ENCODE data around the gene STX16. TPM values are rescaled to one million over a fixed set of nuclear protein-coding genes. Genes with fewer than 3 reads are reported as not detected.

The STX16 gene
- total RNA-seq, 1 donor from 2014 or later, result 57.0 TPM

- no peak overlapping the region for H3K27ac ChIP-seq
- DNase-seq (no peak), ATAC-seq (no peak)
- H3K36me3 ChIP-seq, result no peaks in the 10 kb centered on the region
- H3K27me3 ChIP-seq, result peaks cover 16% of the 10 kb centered on the region
- H3K4me3 ChIP-seq, result no peak overlapping the region
- no peaks in the 10 kb centered on the region for H3K9me3 ChIP-seq
- no peaks in the 10 kb centered on the region for H3K4me1 ChIP-seq
- intact Hi-C loops (cut with DNase I), result no loop called here
- no peak for TF ChIP-seq CTCF (IDR thresholded peaks at IDR 0.05)
Observed at GRCh38 chr20:58621906-58622548, 29.1 kb upstream of the STX16 start.

- no peak for TF ChIP-seq CTCF (IDR thresholded peaks at IDR 0.05)
- DNase-seq (no peak), ATAC-seq (peak; percentile 5)
- Histone ChIP-seq H3K27ac (no peak overlapping the region), H3K9me3 (no peaks in the 10 kb centered on the region), H3K27me3 (peaks cover 16% of the 10 kb centered on the region), H3K36me3 (no peaks in the 10 kb centered on the region), H3K4me1 (no peaks in the 10 kb centered on the region), H3K4me3 (no peak overlapping the region)
- intact Hi-C loops (cut with DNase I), result no loop called here
Observed at GRCh38 chr20:58622671-58623578, 28.2 kb upstream of the STX16 start.

GRCh38 chr20:58623579-58624473 is 27.3 kb upstream of the STX16 start:
- no peaks in the 10 kb centered on the region for H3K36me3 ChIP-seq
- H3K27ac ChIP-seq, result no peak overlapping the region
- H3K4me3 ChIP-seq, result no peak overlapping the region
- H3K4me1 ChIP-seq, result no peaks in the 10 kb centered on the region
- intact Hi-C loops (cut with DNase I), result no loop called here
- H3K9me3 ChIP-seq, result no peaks in the 10 kb centered on the region
- no peak for TF ChIP-seq CTCF (IDR thresholded peaks at IDR 0.05)
- DNase-seq (no peak), ATAC-seq (no peak)
- H3K27me3 ChIP-seq, result peaks cover 15% of the 10 kb centered on the region

GRCh38 chr20:58624687-58625086 is 26.4 kb upstream of the STX16 start:
- Histone ChIP-seq H3K4me1 (no peaks in the 10 kb centered on the region), H3K27me3 (peaks cover 7% of the 10 kb centered on the region), H3K4me3 (no peak overlapping the region), H3K27ac (no peak overlapping the region), H3K36me3 (no peaks in the 10 kb centered on the region), H3K9me3 (no peaks in the 10 kb centered on the region)
- TF ChIP-seq CTCF (IDR thresholded peaks at IDR 0.05), result no peak
- DNase-seq (no peak), ATAC-seq (no peak)
- intact Hi-C loops (cut with DNase I), result no loop called here

GRCh38 chr20:58625585-58625984 is 25.5 kb upstream of the STX16 start:
- DNase-seq, result no peak

More at GRCh38 chr20:58625585-58625984, 25.5 kb upstream of the STX16 start:
- no peaks in the 10 kb centered on the region for H3K36me3 ChIP-seq
- H3K4me3 ChIP-seq, result no peak overlapping the region
- intact Hi-C loops (cut with DNase I), result no loop called here
- no peak overlapping the region for H3K27ac ChIP-seq
- TF ChIP-seq CTCF (IDR thresholded peaks at IDR 0.05), result no peak
- ATAC-seq, result no peak
- no peaks in the 10 kb centered on the region for H3K4me1 ChIP-seq
- no peaks in the 10 kb centered on the region for H3K9me3 ChIP-seq
- peaks cover under 1% of the 10 kb centered on the region for H3K27me3 ChIP-seq

Data from upper lobe of right lung (tissue), 1 donor.